Activated CD4-positive, CD25-positive, alpha-beta regulatory T cell treated with anti-CD3 and anti-CD28 coated beads, Interleukin-2, amount 50 U/mL, for 72 hours (primary cell): Measurements from ENCODE around the gene KLHDC4.

Experiments used
- DNase-seq: peaks from one replicate; pipeline ENCODE4 v3.0.0; 2021

KLHDC4 gene

GRCh38 chr16:87697256-87697655 lies 68.5 kb downstream of the KLHDC4 start:
- DNase-seq = no peak

- DNase-seq = no peak
These were observed 69.1 kb downstream of the KLHDC4 start for GRCh38 chr16:87696726-87697125.

GRCh38 chr16:87695534-87695933 lies 70.3 kb downstream of the KLHDC4 start:
- DNase-seq = no peak

GRCh38 chr16:87694441-87695125 lies 71.2 kb downstream of the KLHDC4 start:
- no peak for DNase-seq

DNA sequence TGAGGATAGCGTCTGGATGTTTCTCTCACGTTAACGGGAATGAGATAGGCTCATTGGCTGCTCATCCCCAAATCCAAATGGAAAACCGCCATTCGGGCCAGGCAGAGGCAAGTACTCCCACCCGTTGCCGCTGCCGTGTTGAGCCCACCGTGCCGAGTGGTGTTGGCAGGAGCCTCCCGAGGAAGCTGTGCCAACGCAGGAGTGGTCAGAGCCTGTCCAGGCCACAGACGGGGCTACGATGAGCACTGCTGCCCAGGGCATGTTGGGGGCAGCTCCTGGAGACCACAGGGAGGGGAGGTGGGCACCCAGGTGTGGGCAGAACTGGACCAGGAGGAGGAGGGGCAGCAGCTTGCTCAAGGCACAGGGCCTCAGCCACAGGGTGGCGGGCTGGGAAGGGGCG lies 72.0 kb downstream of the KLHDC4 start:
- no peak for DNase-seq

GRCh38 chr16:87692756-87693155 lies 73.0 kb downstream of the KLHDC4 start:
- DNase-seq = no peak

DNA sequence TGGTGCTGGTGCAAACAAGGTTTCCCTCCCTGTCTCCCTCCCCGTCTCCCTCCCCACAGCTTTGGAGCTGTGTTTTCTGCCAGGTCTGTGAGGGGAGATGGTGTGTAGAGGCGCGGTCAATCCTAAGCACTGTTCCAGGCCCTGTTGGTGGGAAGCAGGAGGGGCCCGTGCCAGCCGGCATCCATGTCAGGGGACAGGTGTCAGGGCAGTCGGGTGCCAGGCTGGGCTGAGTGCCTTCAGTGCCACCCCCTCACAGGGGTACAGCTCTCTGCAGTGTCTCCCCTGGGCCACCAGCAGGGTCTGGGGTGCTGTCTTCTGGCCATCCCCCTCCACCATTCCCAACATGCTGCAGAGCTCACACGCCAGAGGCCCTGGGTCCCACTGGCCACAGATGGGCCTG lies 73.6 kb downstream of the KLHDC4 start:
- no peak for DNase-seq

- no peak for DNase-seq
These were observed 74.1 kb downstream of the KLHDC4 start for GRCh38 chr16:87691686-87692079.

DNA sequence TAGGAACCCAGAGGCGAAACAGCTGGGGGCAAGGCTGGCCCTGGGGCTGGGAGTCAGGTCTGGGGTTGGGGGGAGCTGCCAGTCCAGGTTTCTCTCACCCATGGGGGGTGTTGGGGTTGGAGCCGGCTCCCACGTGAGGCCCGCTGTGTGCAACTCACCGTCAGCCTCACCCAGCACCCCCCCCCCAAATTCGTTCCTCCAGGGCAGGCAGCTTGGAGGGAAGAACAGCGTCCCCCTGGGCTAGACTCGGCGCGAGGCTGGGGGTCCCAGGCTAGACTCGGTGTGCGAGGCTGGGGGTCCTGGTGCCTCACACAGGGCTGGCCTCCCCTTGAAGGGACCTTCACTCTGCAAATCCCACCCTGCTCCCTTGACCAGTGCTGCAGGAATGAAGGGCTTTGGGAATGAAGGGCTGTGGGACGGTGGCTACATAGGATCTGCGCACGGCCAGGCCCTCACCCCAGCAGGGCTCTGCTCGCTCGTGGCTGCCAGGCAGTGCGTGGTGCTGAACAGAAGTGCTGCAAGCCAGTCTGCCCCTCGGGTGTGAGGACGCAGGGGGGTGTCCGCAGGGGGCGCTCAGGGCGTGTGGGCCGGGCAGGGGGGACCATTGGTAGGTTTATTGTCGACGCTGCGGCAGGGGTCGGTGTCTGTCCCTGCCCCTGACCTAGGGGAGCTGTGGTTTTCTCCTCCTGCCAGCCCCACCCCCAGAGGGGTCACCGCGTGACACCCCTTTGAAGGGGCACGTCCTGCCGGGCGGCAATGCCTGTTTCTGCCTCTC lies 74.7 kb downstream of the KLHDC4 start:
- no peak for DNase-seq

GRCh38 chr16:87689956-87690465 lies 75.8 kb downstream of the KLHDC4 start:
- DNase-seq = no peak

GRCh38 chr16:87688876-87689815 lies 76.6 kb downstream of the KLHDC4 start:
- no peak for DNase-seq

DNA sequence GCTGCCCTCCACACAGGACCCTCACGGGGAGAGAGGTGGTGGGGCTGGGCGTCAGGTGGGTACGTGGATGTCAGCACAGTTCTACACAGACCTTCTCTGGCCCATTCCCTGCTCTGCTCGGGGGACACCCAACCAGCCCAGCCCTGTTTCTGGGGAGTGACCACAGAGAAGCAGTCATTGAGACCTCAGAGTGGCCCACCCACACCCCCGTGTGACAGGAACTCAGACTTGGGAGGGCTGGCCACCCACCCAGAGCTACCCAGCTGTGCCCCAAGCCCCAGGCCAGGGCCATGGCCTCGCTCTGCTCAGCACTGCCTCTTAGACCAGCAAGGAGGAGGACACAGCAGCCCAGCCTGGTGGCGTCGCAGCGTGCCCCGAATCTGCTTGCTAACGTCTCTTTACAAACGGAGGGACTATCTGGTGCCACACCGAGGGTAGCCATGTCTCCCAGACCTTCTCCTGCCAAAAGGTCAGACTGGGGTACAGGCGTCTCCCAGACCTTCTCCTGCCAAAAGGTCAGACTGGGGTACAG lies 77.7 kb downstream of the KLHDC4 start:
- no peak for DNase-seq

- DNase-seq = no peak
These were observed 78.5 kb downstream of the KLHDC4 start for GRCh38 chr16:87687126-87687910.

DNA sequence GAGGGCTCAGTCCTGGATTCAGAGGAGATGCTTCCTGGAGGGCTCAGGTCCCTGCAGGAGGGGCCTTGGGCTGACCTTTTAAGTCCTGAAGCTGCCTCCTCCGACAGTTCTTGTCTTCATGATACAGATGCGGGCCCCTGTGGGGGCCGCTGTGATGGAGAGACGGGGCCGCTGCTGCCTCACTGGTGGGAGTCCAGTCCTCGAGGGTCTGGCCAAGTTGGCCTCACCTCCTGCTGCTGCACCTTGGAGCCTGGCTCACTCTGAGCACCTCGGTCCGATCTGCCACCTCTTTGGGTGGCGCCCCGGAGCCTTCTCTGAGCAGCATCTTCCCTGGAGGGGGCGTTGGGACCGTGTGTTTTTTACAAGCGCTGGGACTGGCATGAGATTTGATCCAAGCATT lies 79.1 kb downstream of the KLHDC4 start:
- DNase-seq = no peak

DNA sequence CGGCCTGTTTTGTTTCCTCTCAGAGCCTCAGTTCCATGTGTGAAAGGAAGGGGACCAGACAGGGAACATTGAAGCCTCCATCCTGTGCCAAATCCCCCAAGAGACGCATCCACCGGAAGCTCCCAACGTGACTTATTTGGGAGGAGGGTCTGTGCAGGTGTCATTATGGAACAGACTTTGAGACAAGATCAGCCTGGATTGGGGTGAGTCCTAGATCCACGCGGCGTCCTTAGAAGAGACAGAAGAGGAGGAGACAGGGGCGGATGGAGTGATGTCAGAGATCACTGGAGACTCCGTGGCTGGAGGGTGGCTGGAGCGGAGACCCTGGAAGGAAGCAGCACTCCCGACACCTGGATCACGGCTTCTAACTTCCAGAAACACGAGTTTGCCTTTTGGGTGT lies 80.0 kb downstream of the KLHDC4 start:
- DNase-seq = no peak

DNA sequence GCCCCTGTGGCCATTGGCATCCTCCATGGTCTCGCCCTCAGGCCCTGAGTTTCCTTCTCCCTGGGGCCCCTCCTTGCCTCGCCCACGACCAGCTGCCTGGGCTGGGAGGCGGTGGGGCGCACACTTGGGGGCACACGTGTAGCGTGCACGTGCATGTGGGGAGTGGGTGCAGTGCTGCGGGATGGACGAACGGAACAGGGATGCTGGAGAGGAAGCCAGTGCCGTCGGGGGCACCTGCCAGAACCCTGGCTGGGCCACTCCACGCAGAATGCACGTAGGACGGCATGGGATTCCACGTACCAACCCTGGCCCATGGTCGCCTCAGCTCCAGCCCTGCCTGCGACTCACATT lies 80.4 kb downstream of the KLHDC4 start:
- DNase-seq = no peak

DNA sequence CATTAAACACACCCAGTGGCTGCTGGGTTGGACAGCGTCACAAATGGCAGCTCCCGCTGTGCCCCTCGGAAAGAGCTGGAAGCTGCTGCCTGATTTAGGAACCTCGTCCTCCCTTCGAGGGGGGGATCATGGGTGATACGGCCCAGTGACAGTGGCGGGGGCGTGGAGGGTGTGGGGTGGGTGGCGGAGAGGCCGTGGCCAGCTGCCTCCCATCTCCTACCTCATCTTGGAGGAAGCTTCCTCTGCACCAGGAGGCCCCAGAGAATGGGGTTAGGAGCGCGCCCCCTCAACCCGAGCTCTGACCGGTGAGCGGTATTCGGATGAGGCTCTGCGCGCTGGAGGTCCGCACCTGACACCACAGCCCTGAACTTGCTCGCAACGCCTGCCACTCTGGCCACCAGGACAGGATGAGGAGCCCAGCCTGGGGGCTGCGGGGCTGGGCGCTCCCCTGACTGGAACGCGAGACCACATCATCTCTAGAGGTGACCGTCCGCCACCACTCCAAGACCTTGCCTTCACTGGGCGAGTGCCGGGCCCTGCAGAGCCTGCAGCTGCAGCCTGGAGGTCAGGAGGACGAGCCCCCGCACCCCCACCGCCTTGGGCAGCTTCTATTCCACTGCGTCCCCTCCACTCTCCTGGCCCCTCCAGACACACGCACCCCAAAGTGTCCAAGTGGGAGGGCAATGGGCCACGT lies 80.9 kb downstream of the KLHDC4 start:
- DNase-seq = no peak

DNA sequence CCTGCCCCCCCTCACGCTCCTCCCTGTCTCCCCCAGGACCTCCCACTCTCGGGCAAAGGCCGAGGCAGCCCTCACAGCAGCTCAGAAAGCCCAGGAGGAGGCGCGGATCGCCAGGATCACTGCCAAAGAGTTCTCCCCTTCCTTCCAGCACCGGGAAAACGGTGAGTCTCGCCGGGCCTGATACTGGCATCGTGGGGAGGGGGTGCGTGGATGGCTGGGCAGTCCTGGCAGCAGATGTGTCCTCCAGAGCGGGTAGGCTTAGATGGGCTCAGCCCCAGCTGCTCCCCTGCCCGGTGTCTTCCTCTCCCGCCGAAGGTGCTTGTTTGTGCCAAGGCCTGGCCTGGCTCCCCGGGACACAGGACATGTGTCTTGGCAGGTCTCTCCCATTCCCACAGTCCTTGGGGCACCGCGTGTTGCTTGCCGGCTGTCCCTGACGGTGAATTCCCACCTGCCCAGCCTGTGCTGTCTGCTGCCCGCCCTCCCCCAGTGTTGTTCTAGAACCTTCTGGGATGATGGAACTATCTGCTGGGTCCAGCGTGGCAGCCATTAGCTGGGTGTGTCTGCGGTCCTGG lies 81.6 kb downstream of the KLHDC4 start:
- DNase-seq = no peak

DNA sequence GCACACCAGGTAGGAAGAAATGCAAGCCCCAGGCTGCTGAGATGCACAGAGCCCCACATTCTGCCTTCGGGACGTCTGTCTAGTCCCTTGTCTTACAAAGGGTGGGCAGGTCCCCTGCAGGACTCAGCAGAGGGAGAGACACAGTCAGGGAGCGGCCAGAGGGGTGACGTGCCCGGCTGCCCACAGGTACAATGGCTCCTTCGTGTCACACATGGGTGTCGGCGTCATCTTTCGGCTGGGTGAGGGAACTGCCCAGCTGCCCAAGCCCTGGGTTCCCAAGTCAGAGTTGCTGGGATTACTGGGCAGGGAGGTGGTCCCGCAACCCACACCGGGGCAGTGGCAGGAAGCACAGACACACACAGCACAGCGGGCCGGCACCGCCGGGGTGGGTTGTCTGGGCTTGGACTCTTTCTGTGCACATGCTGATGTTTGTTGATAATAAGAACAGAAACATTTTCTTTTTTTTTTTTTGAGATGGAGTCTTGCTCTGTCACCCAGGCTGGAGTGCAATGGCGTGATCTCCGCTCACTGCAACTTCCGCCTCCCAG lies 82.9 kb downstream of the KLHDC4 start:
- no peak for DNase-seq

- no peak for DNase-seq
These were observed 83.7 kb downstream of the KLHDC4 start for GRCh38 chr16:87681981-87682570.
